Fibroblast of pulmonary artery (primary cell): ENCODE data around the gene NBAS.

Experiments
- DNase-seq: peaks from one replicate; pipeline ENCODE4 v3.0.0-alpha.2; 2010; ENCODE audit warnings: low read depth
- H3K4me3 ChIP-seq: replicated peaks from 2 replicates; pipeline ENCODE4 v1.5.1; 2011; ENCODE audit warnings: low read depth, mild to moderate bottlenecking, control low read depth, low read length, moderate library complexity
- CTCF ChIP-seq: IDR thresholded peaks from 2 replicates; pipeline ENCODE4 v1.5.1; 2011; ENCODE audit warnings: mild to moderate bottlenecking, control low read depth, low read length, inconsistent platforms; ENCODE audit errors: missing control alignments

NBAS gene

GRCh38 chr2:15580451-15580850 is 19.3 kb upstream of the NBAS start:
- DNase-seq, result no peak
- TF ChIP-seq CTCF, result no peak
- H3K4me3 ChIP-seq, result no peak overlapping the region

GRCh38 chr2:15579641-15580040 is 18.5 kb upstream of the NBAS start:
- no peak overlapping the region for H3K4me3 ChIP-seq
- TF ChIP-seq CTCF, result no peak
- DNase-seq, result no peak

- H3K4me3 ChIP-seq, result no peak overlapping the region
- TF ChIP-seq CTCF, result peak; percentile 97
- DNase-seq, result peak; percentile 89
Measured at GRCh38 chr2:15577071-15577735, 16.1 kb upstream of the NBAS start.

- DNase-seq, result no peak
- no peak overlapping the region for H3K4me3 ChIP-seq
- TF ChIP-seq CTCF, result no peak
Measured at GRCh38 chr2:15571729-15572128, 10.6 kb upstream of the NBAS start.

- no peak for TF ChIP-seq CTCF
- H3K4me3 ChIP-seq, result no peak overlapping the region
- no peak for DNase-seq
Measured at GRCh38 chr2:15570104-15570503, 9.0 kb upstream of the NBAS start.

- no peak for TF ChIP-seq CTCF
- no peak for DNase-seq
- H3K4me3 ChIP-seq, result no peak overlapping the region
Measured at GRCh38 chr2:15568874-15569273, 7.7 kb upstream of the NBAS start.

GRCh38 chr2:15566912-15567311 is 5.8 kb upstream of the NBAS start:
- TF ChIP-seq CTCF, result no peak
- no peak for DNase-seq
- H3K4me3 ChIP-seq, result no peak overlapping the region
